ENCODE measurements around the gene SH3PXD2A.
A peak's percentile ranks its signal among the peaks of the same experiment; 100 is the strongest.

SH3PXD2A gene

GRCh38 chr10:103881416-103882284, 26.3 kb upstream of the SH3PXD2A start:
- H3K4me1 ChIP-seq (ENCODE audit: control insufficient read depth in 1 of 2, insufficient read depth in 2 of 2, low read length in 2 of 2) = peaks cover 30 to 36% of the 10 kb centered on the region in 2 experiments
- peak overlapping the region; percentile 27 for H2BK120ac ChIP-seq (ENCODE audit: insufficient read depth, low read length, poor library complexity)
- peaks cover 30% of the 10 kb centered on the region for H3K79me1 ChIP-seq (ENCODE audit: low read length)
- H3K79me2 ChIP-seq (ENCODE audit: control insufficient read depth, insufficient read depth, low read length, poor library complexity) = no peaks in the 10 kb centered on the region
- WGBS (ENCODE audit: extremely low coverage, insufficient coverage, insufficient read length) = no CpG with 5 or more reads among the region's 15 CpGs
- peaks cover 0 to 2% of the 10 kb centered on the region in 2 experiments for H3K36me3 ChIP-seq (ENCODE audit: control insufficient read depth in 1 of 2, insufficient read depth in 2 of 2, low read length in 2 of 2)
- H3K4me3 ChIP-seq (ENCODE audit: low read depth, low read length) = no peak overlapping the region
- no peak overlapping the region for H3K9ac ChIP-seq (ENCODE audit: low read length)
- peak overlapping the region; percentile 45 for H3K4me2 ChIP-seq (ENCODE audit: low read length)
- DNase-seq = peak; percentile 80 to 86
- H4K91ac ChIP-seq (ENCODE audit: low read depth, low read length) = peak overlapping the region; percentile 44
- H2BK12ac ChIP-seq (ENCODE audit: low read length) = peak overlapping the region; percentile 67
- H3K18ac ChIP-seq (ENCODE audit: low read length) = peak overlapping the region; percentile 4
- peaks cover 2% of the 10 kb centered on the region for H3K9me3 ChIP-seq (ENCODE audit: insufficient read depth, low read depth, low read length)
- no peak overlapping the region for H4K12ac ChIP-seq (ENCODE audit: low read depth, low read length)
- H3K27ac ChIP-seq (ENCODE audit: low read depth, low read length) = peak overlapping the region; percentile 83
- H3K4ac ChIP-seq (ENCODE audit: low read depth, low read length) = no peak overlapping the region
- no peak overlapping the region for H2AFZ ChIP-seq (ENCODE audit: insufficient read depth, low read length, poor library complexity)
- peak overlapping the region; percentile 2 for H4K8ac ChIP-seq (ENCODE audit: low read depth, low read length)
- H2AK5ac ChIP-seq (ENCODE audit: low read length) = peak overlapping the region; percentile 6
- H2BK5ac ChIP-seq (ENCODE audit: low read depth, low read length, poor library complexity) = peak overlapping the region; percentile 28
- no peaks in the 10 kb centered on the region for H3K27me3 ChIP-seq (ENCODE audit: insufficient read depth, low read length)
- peak overlapping the region; percentile 10 for H3K14ac ChIP-seq (ENCODE audit: low read length)
- no peak overlapping the region for H3K23ac ChIP-seq (ENCODE audit: low read length)

- H3K4me3 ChIP-seq (ENCODE audit: low read depth, low read length) = no peak overlapping the region
- no CpG with 5 or more reads among the region's 7 CpGs for WGBS (ENCODE audit: extremely low coverage, insufficient coverage, insufficient read length)
- H2AK5ac ChIP-seq (ENCODE audit: low read length) = peak overlapping the region; percentile 53
- H3K23ac ChIP-seq (ENCODE audit: low read length) = no peak overlapping the region
- no peak for DNase-seq
- H4K91ac ChIP-seq (ENCODE audit: low read depth, low read length) = peak overlapping the region; percentile 60
- H3K14ac ChIP-seq (ENCODE audit: low read length) = peak overlapping the region; percentile 67
- no peak overlapping the region for H2AFZ ChIP-seq (ENCODE audit: insufficient read depth, low read length, poor library complexity)
- H3K9ac ChIP-seq (ENCODE audit: low read length) = no peak overlapping the region
- H3K79me1 ChIP-seq (ENCODE audit: low read length) = peaks cover 30% of the 10 kb centered on the region
- peaks cover 30 to 36% of the 10 kb centered on the region in 2 experiments for H3K4me1 ChIP-seq (ENCODE audit: control insufficient read depth in 1 of 2, insufficient read depth in 2 of 2, low read length in 2 of 2)
- H3K4ac ChIP-seq (ENCODE audit: low read depth, low read length) = no peak overlapping the region
- H3K79me2 ChIP-seq (ENCODE audit: control insufficient read depth, insufficient read depth, low read length, poor library complexity) = no peaks in the 10 kb centered on the region
- no peak overlapping the region for H3K4me2 ChIP-seq (ENCODE audit: low read length)
- peak overlapping the region; percentile 50 for H3K27ac ChIP-seq (ENCODE audit: low read depth, low read length)
- H3K36me3 ChIP-seq (ENCODE audit: control insufficient read depth in 1 of 2, insufficient read depth in 2 of 2, low read length in 2 of 2) = peaks cover 0 to 2% of the 10 kb centered on the region in 2 experiments
- H2BK120ac ChIP-seq (ENCODE audit: insufficient read depth, low read length, poor library complexity) = peak overlapping the region; percentile 20
- no peak overlapping the region for H4K12ac ChIP-seq (ENCODE audit: low read depth, low read length)
- no peak overlapping the region for H4K8ac ChIP-seq (ENCODE audit: low read depth, low read length)
- H3K9me3 ChIP-seq (ENCODE audit: insufficient read depth, low read depth, low read length) = peaks cover 2% of the 10 kb centered on the region
- H2BK5ac ChIP-seq (ENCODE audit: low read depth, low read length, poor library complexity) = peak overlapping the region; percentile 47
- H3K27me3 ChIP-seq (ENCODE audit: insufficient read depth, low read length) = no peaks in the 10 kb centered on the region
- H3K18ac ChIP-seq (ENCODE audit: low read length) = peak overlapping the region; percentile 26
- peak overlapping the region; percentile 68 for H2BK12ac ChIP-seq (ENCODE audit: low read length)
Observed at GRCh38 chr10:103879831-103880230, 24.5 kb upstream of the SH3PXD2A start.

- H3K4me1 ChIP-seq (ENCODE audit: control insufficient read depth in 1 of 2, insufficient read depth in 2 of 2, low read length in 2 of 2) = peaks cover 30 to 36% of the 10 kb centered on the region in 2 experiments
- peak overlapping the region; percentile 50 for H3K27ac ChIP-seq (ENCODE audit: low read depth, low read length)
- peak overlapping the region; percentile 47 for H2BK5ac ChIP-seq (ENCODE audit: low read depth, low read length, poor library complexity)
- H2AFZ ChIP-seq (ENCODE audit: insufficient read depth, low read length, poor library complexity) = no peak overlapping the region
- H3K14ac ChIP-seq (ENCODE audit: low read length) = peak overlapping the region; percentile 6
- peak; percentile 64 to 71 for DNase-seq
- H4K91ac ChIP-seq (ENCODE audit: low read depth, low read length) = peak overlapping the region; percentile 3
- H3K9ac ChIP-seq (ENCODE audit: low read length) = no peak overlapping the region
- peak overlapping the region; percentile 37 for H4K8ac ChIP-seq (ENCODE audit: low read depth, low read length)
- H4K12ac ChIP-seq (ENCODE audit: low read depth, low read length) = no peak overlapping the region
- no CpG with 5 or more reads among the region's 9 CpGs for WGBS (ENCODE audit: extremely low coverage, insufficient coverage, insufficient read length)
- peak overlapping the region; percentile 2 for H3K18ac ChIP-seq (ENCODE audit: low read length)
- no peak overlapping the region for H3K4me2 ChIP-seq (ENCODE audit: low read length)
- peaks cover under 1% of the 10 kb centered on the region for H3K9me3 ChIP-seq (ENCODE audit: insufficient read depth, low read depth, low read length)
- H3K4ac ChIP-seq (ENCODE audit: low read depth, low read length) = no peak overlapping the region
- H3K79me1 ChIP-seq (ENCODE audit: low read length) = peaks cover 30% of the 10 kb centered on the region
- H3K4me3 ChIP-seq (ENCODE audit: low read depth, low read length) = no peak overlapping the region
- no peak overlapping the region for H3K23ac ChIP-seq (ENCODE audit: low read length)
- peaks cover 0 to 2% of the 10 kb centered on the region in 2 experiments for H3K36me3 ChIP-seq (ENCODE audit: control insufficient read depth in 1 of 2, insufficient read depth in 2 of 2, low read length in 2 of 2)
- no peaks in the 10 kb centered on the region for H3K27me3 ChIP-seq (ENCODE audit: insufficient read depth, low read length)
- no peak overlapping the region for H2BK12ac ChIP-seq (ENCODE audit: low read length)
- H2AK5ac ChIP-seq (ENCODE audit: low read length) = no peak overlapping the region
- H2BK120ac ChIP-seq (ENCODE audit: insufficient read depth, low read length, poor library complexity) = no peak overlapping the region
- no peaks in the 10 kb centered on the region for H3K79me2 ChIP-seq (ENCODE audit: control insufficient read depth, insufficient read depth, low read length, poor library complexity)
Observed at GRCh38 chr10:103879409-103879808, 24.0 kb upstream of the SH3PXD2A start.

GRCh38 chr10:103877861-103878260, 22.5 kb upstream of the SH3PXD2A start:
- no peak overlapping the region for H3K9ac ChIP-seq (ENCODE audit: low read length)
- no peak overlapping the region for H2AFZ ChIP-seq (ENCODE audit: insufficient read depth, low read length, poor library complexity)
- H3K14ac ChIP-seq (ENCODE audit: low read length) = no peak overlapping the region
- H3K27ac ChIP-seq (ENCODE audit: low read depth, low read length) = no peak overlapping the region
- DNase-seq = no peak
- H2AK5ac ChIP-seq (ENCODE audit: low read length) = peak overlapping the region; percentile 2
- no peaks in the 10 kb centered on the region for H3K79me2 ChIP-seq (ENCODE audit: control insufficient read depth, insufficient read depth, low read length, poor library complexity)
- H3K27me3 ChIP-seq (ENCODE audit: insufficient read depth, low read length) = no peaks in the 10 kb centered on the region
- H3K79me1 ChIP-seq (ENCODE audit: low read length) = peaks cover 30% of the 10 kb centered on the region
- H3K4me1 ChIP-seq (ENCODE audit: control insufficient read depth in 1 of 2, insufficient read depth in 2 of 2, low read length in 2 of 2) = peaks cover 30 to 38% of the 10 kb centered on the region in 2 experiments
- no peak overlapping the region for H3K4me3 ChIP-seq (ENCODE audit: low read depth, low read length)
- WGBS (ENCODE audit: extremely low coverage, insufficient coverage, insufficient read length) = no CpG with 5 or more reads among the region's 1 CpG
- no peak overlapping the region for H3K23ac ChIP-seq (ENCODE audit: low read length)
- H3K4ac ChIP-seq (ENCODE audit: low read depth, low read length) = no peak overlapping the region
- no peaks in the 10 kb centered on the region for H3K9me3 ChIP-seq (ENCODE audit: insufficient read depth, low read depth, low read length)
- H4K91ac ChIP-seq (ENCODE audit: low read depth, low read length) = peak overlapping the region; percentile 26
- no peak overlapping the region for H2BK5ac ChIP-seq (ENCODE audit: low read depth, low read length, poor library complexity)
- H3K36me3 ChIP-seq (ENCODE audit: control insufficient read depth in 1 of 2, insufficient read depth in 2 of 2, low read length in 2 of 2) = peaks cover 0 to 2% of the 10 kb centered on the region in 2 experiments
- H4K12ac ChIP-seq (ENCODE audit: low read depth, low read length) = no peak overlapping the region
- H2BK120ac ChIP-seq (ENCODE audit: insufficient read depth, low read length, poor library complexity) = no peak overlapping the region
- H4K8ac ChIP-seq (ENCODE audit: low read depth, low read length) = no peak overlapping the region
- H3K18ac ChIP-seq (ENCODE audit: low read length) = no peak overlapping the region
- no peak overlapping the region for H3K4me2 ChIP-seq (ENCODE audit: low read length)
- peak overlapping the region; percentile 1 for H2BK12ac ChIP-seq (ENCODE audit: low read length)

All from trophoblast cell (in vitro differentiated cells and primary cell).